GM23338 (cell line): ENCODE data around the gene RNF166. TPM values are rescaled to one million over a fixed set of nuclear protein-coding genes. Genes with fewer than 3 reads are reported as not detected.

Source experiments
- ATAC-seq: fragments of 200-7000 bp; cut with Tn5 transposase; 3 replicates; pipeline ENCODE4 v1.9.1; 2020
- DNase-seq: peaks from one replicate; pipeline ENCODE4 v3.0.0-alpha.2; 2015; ENCODE audit warnings: low spot score
- H2AFZ ChIP-seq: fragments of 200-600 bp; sonication (generic); 2 replicates; pipeline ENCODE4 v1.8.0; 2016; ENCODE audit warnings: antibody characterized with exemption, mild to moderate bottlenecking, moderate library complexity
- H3F3A ChIP-seq: fragments of 200-600 bp; sonication (generic); replicated peaks from 2 replicates; pipeline ENCODE4 v1.8.0; 2017; ENCODE audit warnings: antibody characterized with exemption, mixed run types, low read depth
- H3K27ac ChIP-seq: fragments of 200-600 bp; sonication (generic); 2 replicates; pipeline ENCODE4 v1.6.1; 2016; ENCODE audit warnings: low read depth
- H3K27me3 ChIP-seq: fragments of 200-600 bp; sonication (generic); 2 replicates; pipeline ENCODE4 v1.8.0; 2016; ENCODE audit warnings: mild to moderate bottlenecking, mixed run types, moderate library complexity; ENCODE audit not compliant: insufficient read depth
- H3K36me3 ChIP-seq: fragments of 200-600 bp; sonication (generic); 2 replicates; pipeline ENCODE4 v1.8.0; 2016; ENCODE audit warnings: mild to moderate bottlenecking; ENCODE audit not compliant: insufficient read depth
- H3K4me1 ChIP-seq: fragments of 200-600 bp; sonication (generic); 2 replicates; pipeline ENCODE4 v1.8.0; 2016; ENCODE audit warnings: mild to moderate bottlenecking, moderate library complexity; ENCODE audit not compliant: insufficient read depth
- H3K4me2 ChIP-seq: fragments of 200-600 bp; sonication (generic); 2 replicates; pipeline ENCODE4 v1.7.1; 2017; ENCODE audit warnings: mixed run types
- H3K4me3 ChIP-seq: fragments of 200-600 bp; sonication (generic); 2 replicates; pipeline ENCODE4 v1.6.1; 2016; ENCODE audit warnings: mixed run types
- H3K79me2 ChIP-seq: fragments of 200-600 bp; sonication (generic); replicated peaks from 2 replicates; pipeline ENCODE4 v1.8.0; 2017; ENCODE audit warnings: mild to moderate bottlenecking; ENCODE audit not compliant: insufficient read depth
- H3K9me2 ChIP-seq: fragments of 200-600 bp; sonication (generic); 2 replicates; pipeline ENCODE4 v1.8.0; 2017; ENCODE audit not compliant: insufficient read depth
- H4K20me1 ChIP-seq: fragments of 200-600 bp; sonication (generic); replicated peaks from 2 replicates; pipeline ENCODE4 v1.8.0; 2017; ENCODE audit warnings: mild to moderate bottlenecking; ENCODE audit not compliant: insufficient read depth
- H3K27ac Mint-ChIP-seq: 2 replicates; pipeline ENCODE4 v1.8.0; 2020; ENCODE audit warnings: inconsistent platforms, mild to moderate bottlenecking, moderate library complexity, mixed read lengths
- H3K27me3 Mint-ChIP-seq: 3 replicates; pipeline ENCODE4 v1.8.0; 2022; ENCODE audit warnings: low read depth, mild to moderate bottlenecking, moderate library complexity, mixed read lengths, inconsistent platforms; ENCODE audit not compliant: insufficient read depth, poor library complexity
- H3K36me3 Mint-ChIP-seq: 3 replicates; pipeline ENCODE4 v1.8.0; 2021; ENCODE audit warnings: low read depth, mild to moderate bottlenecking, inconsistent platforms, moderate library complexity, mixed read lengths
- H3K4me1 Mint-ChIP-seq: 3 replicates; pipeline ENCODE4 v1.8.0; 2020; ENCODE audit warnings: mild to moderate bottlenecking, inconsistent platforms, mixed read lengths
- H3K4me3 Mint-ChIP-seq: 3 replicates; pipeline ENCODE4 v1.8.0; 2021; ENCODE audit warnings: moderate library complexity, mild to moderate bottlenecking, inconsistent platforms, mixed read lengths
- H3K9me3 Mint-ChIP-seq: 3 replicates; pipeline ENCODE4 v1.8.0; 2020; ENCODE audit warnings: moderate library complexity, mild to moderate bottlenecking, inconsistent platforms, mixed read lengths
- CREB1 ChIP-seq: fragments of 250-450 bp; sonication (Bioruptor Pico); IDR thresholded peaks from 2 replicates; pipeline ENCODE4 v1.5.0; 2020; ENCODE audit warnings: low read depth, mild to moderate bottlenecking, moderate library complexity
- EZH2 ChIP-seq: fragments of 200-600 bp; sonication (generic); IDR thresholded peaks from one replicate; pipeline ENCODE4 v1.8.0; 2017; ENCODE audit warnings: antibody characterized with exemption, mild to moderate bottlenecking, low read depth; ENCODE audit not compliant: unreplicated experiment
- EZH2phosphoT487 ChIP-seq: fragments of 200-600 bp; sonication (generic); IDR thresholded peaks from one replicate; pipeline ENCODE4 v1.8.1; 2018; ENCODE audit warnings: antibody characterized with exemption; ENCODE audit not compliant: unreplicated experiment
- JUNB ChIP-seq: IDR thresholded peaks from one replicate; pipeline ENCODE4 v1.6.1; 2016; ENCODE audit warnings: antibody characterized with exemption; ENCODE audit not compliant: unreplicated experiment
- NANOG ChIP-seq: IDR thresholded peaks from 2 replicates; pipeline ENCODE4 v1.6.1; 2016; ENCODE audit warnings: antibody characterized with exemption, borderline replicate concordance
- POLR2AphosphoS5 ChIP-seq: IDR thresholded peaks from 2 replicates; pipeline ENCODE4 v1.6.1; 2016; ENCODE audit warnings: antibody characterized with exemption, low read depth
- STAT1 ChIP-seq: IDR thresholded peaks from one replicate; pipeline ENCODE4 v1.6.1; 2016; ENCODE audit warnings: antibody characterized with exemption; ENCODE audit not compliant: unreplicated experiment
- ZNF114 ChIP-seq: fragments of 250-450 bp; sonication (Bioruptor Pico); IDR thresholded peaks from 2 replicates; pipeline ENCODE4 v1.5.0; 2020; ENCODE audit warnings: mild to moderate bottlenecking, moderate library complexity
- ZNF331 ChIP-seq: fragments of 250-450 bp; sonication (Bioruptor Pico); IDR thresholded peaks from 2 replicates; pipeline ENCODE4 v1.5.0; 2020; ENCODE audit warnings: low read depth, mild to moderate bottlenecking, moderate library complexity
- polyA plus RNA-seq: library from polyadenylated mRNA; unstranded; fragments of >200 nt; fragmentation: Nextera tagmentation; extraction: Ambion mirVana; gene quantifications from 2 replicates; pipeline ENCODE4 v1.2.1, GENCODE V29; 2016
- total RNA-seq: library from RNA; depleted of rRNA; stranded (reverse); fragments of >200 nt; shearing (Covaris generic); gene quantifications from 2 replicates; pipeline ENCODE4 v1.2.3, GENCODE V29; 2014
- TF ChIP-seq, protein P1 (sequence below): IDR thresholded peaks from 2 replicates; pipeline ENCODE4 v1.6.1; 2016; ENCODE audit warnings: antibody characterized with exemption
- TF ChIP-seq, protein P2 (sequence below): fragments of 250-450 bp; sonication (Bioruptor Pico); IDR thresholded peaks from 2 replicates; pipeline ENCODE4 v1.5.0; 2020; ENCODE audit warnings: mild to moderate bottlenecking, moderate library complexity
- TF ChIP-seq, protein P3 (sequence below), 2 experiments: fragments of 200-600 bp in 1 of 2; sonication (generic) in 1 of 2; conservative IDR thresholded peaks; 2 replicates each; pipeline versions ENCODE4 v1.5.1 to v1.6.1; 2016 to 2017; ENCODE audit warnings: antibody characterized with exemption in 2 of 2, low read depth in 2 of 2, mild to moderate bottlenecking in 2 of 2, moderate library complexity in 1 of 2
- TF ChIP-seq, protein P4 (sequence below): IDR thresholded peaks from one replicate; pipeline ENCODE4 v1.6.1; 2018; ENCODE audit warnings: antibody characterized with exemption; ENCODE audit not compliant: unreplicated experiment

Gene RNF166
- total and polyA plus RNA-seq, 2 experiments from 2014 or later = 24.9 to 43.4 TPM

DNA sequence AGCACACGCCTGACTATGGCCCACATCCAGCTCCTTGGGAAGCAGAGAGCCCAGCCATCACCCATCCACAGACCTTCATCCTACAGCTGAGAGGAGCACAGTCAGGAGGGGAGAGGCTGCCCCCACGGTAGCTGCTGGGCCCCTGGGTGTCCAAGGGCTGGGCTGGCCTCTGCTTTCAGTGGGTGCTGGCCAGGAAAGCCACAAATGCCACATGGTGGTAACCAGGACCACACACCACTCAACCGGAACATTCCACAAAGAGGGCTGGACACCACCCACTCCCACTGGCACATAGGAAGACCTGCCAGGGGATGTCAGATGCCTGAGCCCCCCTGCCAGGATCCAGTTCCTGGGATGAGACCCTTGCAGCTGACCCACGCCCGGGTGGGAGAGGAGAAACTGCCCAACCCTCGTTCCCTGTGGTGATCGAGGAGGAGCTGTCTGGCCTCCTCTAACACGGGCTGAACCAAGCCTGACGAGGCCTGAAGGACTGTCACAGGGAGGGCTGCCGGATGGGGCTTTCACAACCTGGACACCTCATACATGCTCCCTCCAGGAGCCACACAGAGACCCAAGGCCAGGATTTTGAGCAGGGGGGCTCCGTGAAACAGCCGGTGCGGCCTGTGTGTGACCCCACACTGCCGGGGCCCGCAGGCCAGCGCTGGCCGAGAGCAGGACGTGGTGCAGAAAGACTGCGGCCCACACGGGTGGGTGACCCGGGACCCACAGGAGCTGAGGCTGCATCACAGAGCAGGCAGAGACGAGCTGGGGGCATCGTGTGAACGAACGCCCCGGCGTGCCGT is 48.1 kb upstream of the RNF166 start:
- peaks cover 5% of the 10 kb centered on the region; the same call in 1 of the 2 replicates for H3K4me1 ChIP-seq
- H3K79me2 ChIP-seq = no peaks in the 10 kb centered on the region; the same call in 1 of the 2 replicates
- H2AFZ ChIP-seq = no peak overlapping the region
- TF ChIP-seq STAT1 (no peak), CREB1 (CRISPR knock-in tag) (no peak), ZNF114 (CRISPR knock-in tag) (no peak), JUNB (no peak), EZH2 (no peak), EZH2phosphoT487 (no peak), NANOG (no peak), ZNF331 (CRISPR knock-in tag) (no peak), POLR2AphosphoS5 (no peak)
- TF ChIP-seq, protein P1, sequence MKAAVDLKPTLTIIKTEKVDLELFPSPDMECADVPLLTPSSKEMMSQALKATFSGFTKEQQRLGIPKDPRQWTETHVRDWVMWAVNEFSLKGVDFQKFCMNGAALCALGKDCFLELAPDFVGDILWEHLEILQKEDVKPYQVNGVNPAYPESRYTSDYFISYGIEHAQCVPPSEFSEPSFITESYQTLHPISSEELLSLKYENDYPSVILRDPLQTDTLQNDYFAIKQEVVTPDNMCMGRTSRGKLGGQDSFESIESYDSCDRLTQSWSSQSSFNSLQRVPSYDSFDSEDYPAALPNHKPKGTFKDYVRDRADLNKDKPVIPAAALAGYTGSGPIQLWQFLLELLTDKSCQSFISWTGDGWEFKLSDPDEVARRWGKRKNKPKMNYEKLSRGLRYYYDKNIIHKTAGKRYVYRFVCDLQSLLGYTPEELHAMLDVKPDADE = no peak
- TF ChIP-seq, protein P2, sequence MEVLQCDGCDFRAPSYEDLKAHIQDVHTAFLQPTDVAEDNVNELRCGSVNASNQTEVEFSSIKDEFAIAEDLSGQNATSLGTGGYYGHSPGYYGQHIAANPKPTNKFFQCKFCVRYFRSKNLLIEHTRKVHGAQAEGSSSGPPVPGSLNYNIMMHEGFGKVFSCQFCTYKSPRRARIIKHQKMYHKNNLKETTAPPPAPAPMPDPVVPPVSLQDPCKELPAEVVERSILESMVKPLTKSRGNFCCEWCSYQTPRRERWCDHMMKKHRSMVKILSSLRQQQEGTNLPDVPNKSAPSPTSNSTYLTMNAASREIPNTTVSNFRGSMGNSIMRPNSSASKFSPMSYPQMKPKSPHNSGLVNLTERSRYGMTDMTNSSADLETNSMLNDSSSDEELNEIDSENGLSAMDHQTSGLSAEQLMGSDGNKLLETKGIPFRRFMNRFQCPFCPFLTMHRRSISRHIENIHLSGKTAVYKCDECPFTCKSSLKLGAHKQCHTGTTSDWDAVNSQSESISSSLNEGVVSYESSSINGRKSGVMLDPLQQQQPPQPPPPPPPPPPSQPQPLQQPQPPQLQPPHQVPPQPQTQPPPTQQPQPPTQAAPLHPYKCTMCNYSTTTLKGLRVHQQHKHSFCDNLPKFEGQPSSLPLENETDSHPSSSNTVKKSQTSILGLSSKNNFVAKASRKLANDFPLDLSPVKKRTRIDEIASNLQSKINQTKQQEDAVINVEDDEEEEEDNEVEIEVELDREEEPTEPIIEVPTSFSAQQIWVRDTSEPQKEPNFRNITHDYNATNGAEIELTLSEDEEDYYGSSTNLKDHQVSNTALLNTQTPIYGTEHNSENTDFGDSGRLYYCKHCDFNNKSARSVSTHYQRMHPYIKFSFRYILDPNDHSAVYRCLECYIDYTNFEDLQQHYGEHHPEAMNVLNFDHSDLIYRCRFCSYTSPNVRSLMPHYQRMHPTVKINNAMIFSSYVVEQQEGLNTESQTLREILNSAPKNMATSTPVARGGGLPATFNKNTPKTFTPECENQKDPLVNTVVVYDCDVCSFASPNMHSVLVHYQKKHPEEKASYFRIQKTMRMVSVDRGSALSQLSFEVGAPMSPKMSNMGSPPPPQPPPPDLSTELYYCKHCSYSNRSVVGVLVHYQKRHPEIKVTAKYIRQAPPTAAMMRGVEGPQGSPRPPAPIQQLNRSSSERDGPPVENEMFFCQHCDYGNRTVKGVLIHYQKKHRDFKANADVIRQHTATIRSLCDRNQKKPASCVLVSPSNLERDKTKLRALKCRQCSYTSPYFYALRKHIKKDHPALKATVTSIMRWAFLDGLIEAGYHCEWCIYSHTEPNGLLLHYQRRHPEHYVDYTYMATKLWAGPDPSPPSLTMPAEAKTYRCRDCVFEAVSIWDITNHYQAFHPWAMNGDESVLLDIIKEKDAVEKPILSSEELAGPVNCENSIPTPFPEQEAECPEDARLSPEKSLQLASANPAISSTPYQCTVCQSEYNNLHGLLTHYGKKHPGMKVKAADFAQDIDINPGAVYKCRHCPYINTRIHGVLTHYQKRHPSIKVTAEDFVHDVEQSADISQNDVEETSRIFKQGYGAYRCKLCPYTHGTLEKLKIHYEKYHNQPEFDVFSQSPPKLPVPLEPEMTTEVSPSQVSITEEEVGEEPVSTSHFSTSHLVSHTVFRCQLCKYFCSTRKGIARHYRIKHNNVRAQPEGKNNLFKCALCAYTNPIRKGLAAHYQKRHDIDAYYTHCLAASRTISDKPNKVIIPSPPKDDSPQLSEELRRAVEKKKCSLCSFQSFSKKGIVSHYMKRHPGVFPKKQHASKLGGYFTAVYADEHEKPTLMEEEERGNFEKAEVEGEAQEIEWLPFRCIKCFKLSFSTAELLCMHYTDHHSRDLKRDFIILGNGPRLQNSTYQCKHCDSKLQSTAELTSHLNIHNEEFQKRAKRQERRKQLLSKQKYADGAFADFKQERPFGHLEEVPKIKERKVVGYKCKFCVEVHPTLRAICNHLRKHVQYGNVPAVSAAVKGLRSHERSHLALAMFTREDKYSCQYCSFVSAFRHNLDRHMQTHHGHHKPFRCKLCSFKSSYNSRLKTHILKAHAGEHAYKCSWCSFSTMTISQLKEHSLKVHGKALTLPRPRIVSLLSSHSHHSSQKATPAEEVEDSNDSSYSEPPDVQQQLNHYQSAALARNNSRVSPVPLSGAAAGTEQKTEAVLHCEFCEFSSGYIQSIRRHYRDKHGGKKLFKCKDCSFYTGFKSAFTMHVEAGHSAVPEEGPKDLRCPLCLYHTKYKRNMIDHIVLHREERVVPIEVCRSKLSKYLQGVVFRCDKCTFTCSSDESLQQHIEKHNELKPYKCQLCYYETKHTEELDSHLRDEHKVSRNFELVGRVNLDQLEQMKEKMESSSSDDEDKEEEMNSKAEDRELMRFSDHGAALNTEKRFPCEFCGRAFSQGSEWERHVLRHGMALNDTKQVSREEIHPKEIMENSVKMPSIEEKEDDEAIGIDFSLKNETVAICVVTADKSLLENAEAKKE = no peak
- TF ChIP-seq, protein P3, sequence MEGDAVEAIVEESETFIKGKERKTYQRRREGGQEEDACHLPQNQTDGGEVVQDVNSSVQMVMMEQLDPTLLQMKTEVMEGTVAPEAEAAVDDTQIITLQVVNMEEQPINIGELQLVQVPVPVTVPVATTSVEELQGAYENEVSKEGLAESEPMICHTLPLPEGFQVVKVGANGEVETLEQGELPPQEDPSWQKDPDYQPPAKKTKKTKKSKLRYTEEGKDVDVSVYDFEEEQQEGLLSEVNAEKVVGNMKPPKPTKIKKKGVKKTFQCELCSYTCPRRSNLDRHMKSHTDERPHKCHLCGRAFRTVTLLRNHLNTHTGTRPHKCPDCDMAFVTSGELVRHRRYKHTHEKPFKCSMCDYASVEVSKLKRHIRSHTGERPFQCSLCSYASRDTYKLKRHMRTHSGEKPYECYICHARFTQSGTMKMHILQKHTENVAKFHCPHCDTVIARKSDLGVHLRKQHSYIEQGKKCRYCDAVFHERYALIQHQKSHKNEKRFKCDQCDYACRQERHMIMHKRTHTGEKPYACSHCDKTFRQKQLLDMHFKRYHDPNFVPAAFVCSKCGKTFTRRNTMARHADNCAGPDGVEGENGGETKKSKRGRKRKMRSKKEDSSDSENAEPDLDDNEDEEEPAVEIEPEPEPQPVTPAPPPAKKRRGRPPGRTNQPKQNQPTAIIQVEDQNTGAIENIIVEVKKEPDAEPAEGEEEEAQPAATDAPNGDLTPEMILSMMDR (conservative IDR thresholded peaks at IDR 0.05; ENCODE audit: low read depth in 2 of 2) = no peak
- TF ChIP-seq, protein P4, sequence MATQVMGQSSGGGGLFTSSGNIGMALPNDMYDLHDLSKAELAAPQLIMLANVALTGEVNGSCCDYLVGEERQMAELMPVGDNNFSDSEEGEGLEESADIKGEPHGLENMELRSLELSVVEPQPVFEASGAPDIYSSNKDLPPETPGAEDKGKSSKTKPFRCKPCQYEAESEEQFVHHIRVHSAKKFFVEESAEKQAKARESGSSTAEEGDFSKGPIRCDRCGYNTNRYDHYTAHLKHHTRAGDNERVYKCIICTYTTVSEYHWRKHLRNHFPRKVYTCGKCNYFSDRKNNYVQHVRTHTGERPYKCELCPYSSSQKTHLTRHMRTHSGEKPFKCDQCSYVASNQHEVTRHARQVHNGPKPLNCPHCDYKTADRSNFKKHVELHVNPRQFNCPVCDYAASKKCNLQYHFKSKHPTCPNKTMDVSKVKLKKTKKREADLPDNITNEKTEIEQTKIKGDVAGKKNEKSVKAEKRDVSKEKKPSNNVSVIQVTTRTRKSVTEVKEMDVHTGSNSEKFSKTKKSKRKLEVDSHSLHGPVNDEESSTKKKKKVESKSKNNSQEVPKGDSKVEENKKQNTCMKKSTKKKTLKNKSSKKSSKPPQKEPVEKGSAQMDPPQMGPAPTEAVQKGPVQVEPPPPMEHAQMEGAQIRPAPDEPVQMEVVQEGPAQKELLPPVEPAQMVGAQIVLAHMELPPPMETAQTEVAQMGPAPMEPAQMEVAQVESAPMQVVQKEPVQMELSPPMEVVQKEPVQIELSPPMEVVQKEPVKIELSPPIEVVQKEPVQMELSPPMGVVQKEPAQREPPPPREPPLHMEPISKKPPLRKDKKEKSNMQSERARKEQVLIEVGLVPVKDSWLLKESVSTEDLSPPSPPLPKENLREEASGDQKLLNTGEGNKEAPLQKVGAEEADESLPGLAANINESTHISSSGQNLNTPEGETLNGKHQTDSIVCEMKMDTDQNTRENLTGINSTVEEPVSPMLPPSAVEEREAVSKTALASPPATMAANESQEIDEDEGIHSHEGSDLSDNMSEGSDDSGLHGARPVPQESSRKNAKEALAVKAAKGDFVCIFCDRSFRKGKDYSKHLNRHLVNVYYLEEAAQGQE = no peak
- H3K4me3 ChIP-seq = no peak overlapping the region
- H3K4me1 Mint-ChIP-seq = peaks cover 24% of the 10 kb centered on the region
- DNase-seq (no peak), ATAC-seq (no peak)
- peaks cover 3% of the 10 kb centered on the region; the same call in 1 of the 3 replicates for H3K36me3 Mint-ChIP-seq
- H3K36me3 ChIP-seq = no peaks in the 10 kb centered on the region
- H3K27ac Mint-ChIP-seq = no peak overlapping the region
- H3K4me3 Mint-ChIP-seq = no peak overlapping the region
- H3K9me2 ChIP-seq = no peaks in the 10 kb centered on the region
- no peaks in the 10 kb centered on the region for H3K27me3 ChIP-seq
- no peak overlapping the region for H3K4me2 ChIP-seq
- peak overlapping the region; percentile 66; the same call in 1 of the 2 replicates for H3K27ac ChIP-seq
- 0 out of 2 replicates have a peak, but pooled peaks cover 16% of the 10 kb centered on the region for H3F3A ChIP-seq
- H3K27me3 Mint-ChIP-seq = peaks cover 20% of the 10 kb centered on the region
- no peaks in the 10 kb centered on the region for H4K20me1 ChIP-seq
- H3K9me3 Mint-ChIP-seq = no peaks in the 10 kb centered on the region
